GM12878 (cell line): Measurements from ENCODE around the gene ASB7. TPM values are rescaled to one million over a fixed set of nuclear protein-coding genes. Genes with fewer than 3 reads are reported as not detected.

ENCODE experiments used
- ATF2 ChIP-seq: IDR thresholded peaks from 2 replicates; pipeline ENCODE4 v1.6.1; 2012; ENCODE audit warnings: low read length, inconsistent platforms
- BACH1 ChIP-seq: fragments of 450-650 bp; IDR thresholded peaks from 2 replicates; pipeline ENCODE4 v1.6.1; 2017; ENCODE audit warnings: mild to moderate bottlenecking, borderline replicate concordance
- CHD1 ChIP-seq: IDR thresholded peaks from 2 replicates; pipeline ENCODE4 v1.6.1; 2012; ENCODE audit warnings: low read depth, low read length, improper control_type of control experiment
- CHD4 ChIP-seq: fragments of 200-600 bp; sonication (generic); IDR thresholded peaks from 2 replicates; pipeline ENCODE4 v1.6.1; 2016; ENCODE audit warnings: mild to moderate bottlenecking
- EED ChIP-seq: sonication (generic); IDR thresholded peaks from 2 replicates; pipeline ENCODE4 v1.6.1; 2016; ENCODE audit warnings: antibody characterized with exemption, low read depth
- EGR1 ChIP-seq, 2 experiments: IDR thresholded peaks; 1 replicate in 1 of 2; 2 replicates in 1 of 2; pipeline ENCODE4 v1.6.1; 2011 to 2012; ENCODE audit warnings: low read depth in 2 of 2, low read length in 2 of 2, borderline replicate concordance in 1 of 2, mild to moderate bottlenecking in 1 of 2, moderate library complexity in 1 of 2
- ETV6 ChIP-seq, 2 experiments: fragments of 450-650 bp in 1 of 2; IDR thresholded peaks in 1 of 2; conservative IDR thresholded peaks in 1 of 2; 2 replicates each; pipeline ENCODE4 v1.6.1; 2014; ENCODE audit warnings: antibody characterized with exemption in 1 of 2, borderline replicate concordance in 1 of 2, low read depth in 1 of 2, mild to moderate bottlenecking in 1 of 2, moderate library complexity in 1 of 2
- HDAC2 ChIP-seq: fragments of 200-600 bp; sonication (generic); IDR thresholded peaks from 2 replicates; pipeline ENCODE4 v1.6.1; 2017
- IKZF1 ChIP-seq: fragments of 450-650 bp; conservative IDR thresholded peaks from 2 replicates; pipeline ENCODE4 v1.6.1; 2017; ENCODE audit warnings: antibody characterized with exemption, mild to moderate bottlenecking
- IRF5 ChIP-seq: fragments of 450-650 bp; IDR thresholded peaks from 2 replicates; pipeline ENCODE4 v1.6.1; 2017; ENCODE audit warnings: borderline replicate concordance
- KLF5 ChIP-seq: fragments of 450-650 bp; IDR thresholded peaks from 2 replicates; pipeline ENCODE4 v1.6.1; 2014; ENCODE audit warnings: mild to moderate bottlenecking; ENCODE audit not compliant: partially characterized antibody
- MEF2A ChIP-seq: IDR thresholded peaks from 2 replicates; pipeline ENCODE4 v1.6.1; 2011; ENCODE audit warnings: low read depth, mild to moderate bottlenecking, low read length, moderate library complexity; ENCODE audit not compliant: insufficient read depth
- MTA2 ChIP-seq: fragments of 450-650 bp; IDR thresholded peaks from 2 replicates; pipeline ENCODE4 v1.6.1; 2016; ENCODE audit warnings: low read depth, mild to moderate bottlenecking, moderate library complexity
- NFXL1 ChIP-seq: fragments of 450-650 bp; IDR thresholded peaks from 2 replicates; pipeline ENCODE4 v1.6.1; 2017; ENCODE audit warnings: antibody characterized with exemption, mild to moderate bottlenecking, borderline replicate concordance
- NR2C1 ChIP-seq: fragments of 450-650 bp; IDR thresholded peaks from 2 replicates; pipeline ENCODE4 v1.6.1; 2017; ENCODE audit warnings: antibody characterized with exemption, mild to moderate bottlenecking, moderate library complexity
- RAD21 ChIP-seq: IDR thresholded peaks from 2 replicates; pipeline ENCODE4 v1.6.1; 2011; ENCODE audit warnings: mild to moderate bottlenecking, low read depth, low read length, moderate library complexity; ENCODE audit not compliant: insufficient read depth
- RELA ChIP-seq: fragments of 450-650 bp; IDR thresholded peaks from 2 replicates; pipeline ENCODE4 v1.8.0; 2014; ENCODE audit warnings: borderline replicate concordance; ENCODE audit not compliant: partially characterized antibody
- REST ChIP-seq: IDR thresholded peaks from 2 replicates; pipeline ENCODE4 v1.6.1; 2012; ENCODE audit warnings: mild to moderate bottlenecking, low read depth, low read length
- RFX5 ChIP-seq: IDR thresholded peaks from 2 replicates; pipeline ENCODE4 v1.6.1; 2011; ENCODE audit warnings: low read depth, low read length, improper control_type of control experiment
- RUNX3 ChIP-seq: IDR thresholded peaks from 2 replicates; pipeline ENCODE4 v1.6.1; 2012; ENCODE audit warnings: low read length, inconsistent platforms
- SIX5 ChIP-seq: IDR thresholded peaks from 2 replicates; pipeline ENCODE4 v1.6.1; 2011; ENCODE audit warnings: mild to moderate bottlenecking, low read depth, low read length, moderate library complexity; ENCODE audit not compliant: severe bottlenecking
- SUZ12 ChIP-seq: fragments of 200-600 bp; sonication (generic); IDR thresholded peaks from one replicate; pipeline ENCODE4 v1.6.1; 2018; ENCODE audit warnings: antibody characterized with exemption, mild to moderate bottlenecking; ENCODE audit not compliant: unreplicated experiment
- TAF1 ChIP-seq: IDR thresholded peaks from 2 replicates; pipeline ENCODE4 v1.6.1; 2011; ENCODE audit warnings: mild to moderate bottlenecking, low read depth, low read length, borderline replicate concordance
- TBL1XR1 ChIP-seq: IDR thresholded peaks from 2 replicates; pipeline ENCODE4 v1.6.1; 2012; ENCODE audit warnings: low read depth, low read length, improper control_type of control experiment
- TCF7 ChIP-seq: IDR thresholded peaks from 2 replicates; pipeline ENCODE4 v1.6.1; 2014; ENCODE audit warnings: antibody characterized with exemption, borderline replicate concordance
- polyA plus RNA-seq, 11 experiments: library from polyadenylated mRNA; depleted of rRNA in 4 of 11; unstranded in 6 of 11; stranded (reverse) in 5 of 11; fragments of >200 nt; fragmentation: Nextera tagmentation in 4 of 11; fragmentation: Illumina TruSeq in 1 of 11; extraction: Ambion mirVana in 4 of 11; extraction: Trizol in 1 of 11; gene quantifications; 1 replicate in 1 of 11; 2 replicates in 10 of 11; pipeline versions ENCODE4 v1.2.1 to v1.2.3, GENCODE V29; 2011 to 2016; ENCODE audit warnings: inconsistent platforms in 2 of 11, missing spikeins in 2 of 11, low read depth in 1 of 11
- total RNA-seq, 4 experiments: library from RNA; depleted of rRNA in 3 of 4; stranded (reverse); fragments of >200 nt in 3 of 4; fragmentation: Illumina TruSeq in 1 of 4; extraction: Trizol in 1 of 4; gene quantifications; 2 replicates each; pipeline versions ENCODE4 v1.2.1 to v1.2.3, GENCODE V29; 2013 to 2021

The ASB7 gene
- total and polyA plus RNA-seq, 10 of the 15 experiments (the other 5 are each of a cell fraction or from before 2014, with no cell fraction given) = 2.7 to 13.9 (median 8.6) TPM

GRCh38 chr15:100602823-100603393 lies 519 bp downstream of the ASB7 start (continued):
- TF ChIP-seq SIX5 (no peak), CHD4 (no peak), KLF5 (no peak), MTA2 (peak; percentile 9; the same call in 1 of the 2 replicates), RUNX3 (no peak), IKZF1 (0 out of 2 replicates have a peak, but pooled peaks have one; percentile 6), TBL1XR1 (no peak), ATF2 (no peak), HDAC2 (no peak), TCF7 (no peak), CHD1 (no peak), IRF5 (no peak), EGR1 (IDR thresholded peaks at IDR 0.05; ENCODE audit: borderline replicate concordance in 1 of 2, low read depth in 2 of 2, low read length in 2 of 2) (no peak), RELA (no peak), RFX5 (no peak), SUZ12 (no peak), MEF2A (no peak), NR2C1 (no peak), REST (no peak), ETV6 (conservative IDR thresholded peaks at IDR 0.05 in 1 of 2, IDR thresholded peaks at IDR 0.05 in 1 of 2; ENCODE audit: borderline replicate concordance in 1 of 2, low read depth in 1 of 2) (no peak), TAF1 (peak; percentile 40; the same call in 1 of the 2 replicates), RAD21 (no peak), BACH1 (no peak), EED (no peak), NFXL1 (no peak)
